Loucy (cell line): ENCODE data around the gene KRTAP27-1.

Experiments
- H2AFZ ChIP-seq: fragments of 200-600 bp; sonication (generic); 2 replicates; pipeline ENCODE4 v1.6.0; 2016; ENCODE audit warnings: antibody characterized with exemption, mild to moderate bottlenecking, low read length, moderate library complexity
- H3F3A ChIP-seq: fragments of 200-600 bp; 2 replicates; pipeline ENCODE4 v1.6.0; 2016; ENCODE audit warnings: antibody characterized with exemption, low read depth, mild to moderate bottlenecking
- H3K27me3 ChIP-seq: fragments of 200-600 bp; sonication (generic); 2 replicates; pipeline ENCODE4 v1.6.1; 2014; ENCODE audit warnings: low read length, mild to moderate bottlenecking; ENCODE audit not compliant: insufficient read depth, poor library complexity, severe bottlenecking
- H3K36me3 ChIP-seq: fragments of 200-600 bp; sonication (generic); 2 replicates; pipeline ENCODE4 v1.6.1; 2016; ENCODE audit warnings: low read length; ENCODE audit not compliant: insufficient read depth
- H3K4me1 ChIP-seq: fragments of 200-600 bp; sonication (generic); 2 replicates; pipeline ENCODE4 v1.5.1; 2014; ENCODE audit warnings: low read length, mild to moderate bottlenecking; ENCODE audit not compliant: insufficient read depth, poor library complexity, severe bottlenecking
- H3K4me2 ChIP-seq: fragments of 200-600 bp; sonication (generic); 2 replicates; pipeline ENCODE4 v1.6.0; 2014; ENCODE audit warnings: antibody characterized with exemption, low read length, low read depth, mild to moderate bottlenecking; ENCODE audit not compliant: poor library complexity, severe bottlenecking
- H3K4me3 ChIP-seq: fragments of 200-600 bp; sonication (generic); 2 replicates; pipeline ENCODE4 v1.5.1; 2014; ENCODE audit warnings: low read length, mild to moderate bottlenecking, mixed read lengths; ENCODE audit not compliant: poor library complexity, severe bottlenecking
- H3K79me2 ChIP-seq: fragments of 200-600 bp; sonication (generic); 2 replicates; pipeline ENCODE4 v1.6.1; 2014; ENCODE audit warnings: low read length; ENCODE audit not compliant: insufficient read depth
- H3K9ac ChIP-seq: fragments of 200-600 bp; sonication (generic); 2 replicates; pipeline ENCODE4 v1.6.0; 2014; ENCODE audit warnings: mild to moderate bottlenecking, low read depth, low read length, moderate library complexity; ENCODE audit not compliant: poor library complexity, severe bottlenecking
- H3K9me2 ChIP-seq: fragments of 200-600 bp; sonication (generic); replicated peaks from 2 replicates; pipeline ENCODE4 v1.6.1; 2016; ENCODE audit warnings: low read depth, low read length, mixed read lengths
- H3K9me3 ChIP-seq: fragments of 200-600 bp; sonication (generic); 2 replicates; pipeline ENCODE4 v1.6.1; 2014; ENCODE audit warnings: mild to moderate bottlenecking, antibody characterized with exemption, low read length, low read depth; ENCODE audit not compliant: insufficient read depth
- H4K20me1 ChIP-seq: fragments of 200-600 bp; sonication (generic); 2 replicates; pipeline ENCODE4 v1.6.0; 2014; ENCODE audit warnings: antibody characterized with exemption, low read length, mild to moderate bottlenecking; ENCODE audit not compliant: insufficient read depth, poor library complexity, severe bottlenecking
- EZH2phosphoT487 ChIP-seq: fragments of 200-600 bp; IDR thresholded peaks from 2 replicates; pipeline ENCODE4 v1.6.1; 2018; ENCODE audit warnings: antibody characterized with exemption, mild to moderate bottlenecking, moderate library complexity, borderline replicate concordance
- TF ChIP-seq, protein P1 (sequence below): fragments of 200-600 bp; sonication (generic); conservative IDR thresholded peaks from 2 replicates; pipeline ENCODE4 v1.5.1; 2014; ENCODE audit warnings: mild to moderate bottlenecking, antibody characterized with exemption, low read length

The KRTAP27-1 gene

GRCh38 chr21:30336596-30336995 is 898 bp downstream of the KRTAP27-1 start:
- H3K4me2 ChIP-seq: no peak overlapping the region
- H3K79me2 ChIP-seq: no peaks in the 10 kb centered on the region
- no peak overlapping the region for H3K4me3 ChIP-seq
- H3K9me3 ChIP-seq: no peaks in the 10 kb centered on the region
- no peaks in the 10 kb centered on the region for H4K20me1 ChIP-seq
- H3K36me3 ChIP-seq: no peaks in the 10 kb centered on the region
- H3F3A ChIP-seq: no peaks in the 10 kb centered on the region
- no peaks in the 10 kb centered on the region for H3K27me3 ChIP-seq
- no peak overlapping the region for H2AFZ ChIP-seq
- no peak for TF ChIP-seq EZH2phosphoT487
- TF ChIP-seq, protein P1, sequence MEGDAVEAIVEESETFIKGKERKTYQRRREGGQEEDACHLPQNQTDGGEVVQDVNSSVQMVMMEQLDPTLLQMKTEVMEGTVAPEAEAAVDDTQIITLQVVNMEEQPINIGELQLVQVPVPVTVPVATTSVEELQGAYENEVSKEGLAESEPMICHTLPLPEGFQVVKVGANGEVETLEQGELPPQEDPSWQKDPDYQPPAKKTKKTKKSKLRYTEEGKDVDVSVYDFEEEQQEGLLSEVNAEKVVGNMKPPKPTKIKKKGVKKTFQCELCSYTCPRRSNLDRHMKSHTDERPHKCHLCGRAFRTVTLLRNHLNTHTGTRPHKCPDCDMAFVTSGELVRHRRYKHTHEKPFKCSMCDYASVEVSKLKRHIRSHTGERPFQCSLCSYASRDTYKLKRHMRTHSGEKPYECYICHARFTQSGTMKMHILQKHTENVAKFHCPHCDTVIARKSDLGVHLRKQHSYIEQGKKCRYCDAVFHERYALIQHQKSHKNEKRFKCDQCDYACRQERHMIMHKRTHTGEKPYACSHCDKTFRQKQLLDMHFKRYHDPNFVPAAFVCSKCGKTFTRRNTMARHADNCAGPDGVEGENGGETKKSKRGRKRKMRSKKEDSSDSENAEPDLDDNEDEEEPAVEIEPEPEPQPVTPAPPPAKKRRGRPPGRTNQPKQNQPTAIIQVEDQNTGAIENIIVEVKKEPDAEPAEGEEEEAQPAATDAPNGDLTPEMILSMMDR: no peak
- H3K9me2 ChIP-seq: no peaks in the 10 kb centered on the region
- H3K9ac ChIP-seq: no peak overlapping the region
- H3K4me1 ChIP-seq: no peaks in the 10 kb centered on the region

DNA sequence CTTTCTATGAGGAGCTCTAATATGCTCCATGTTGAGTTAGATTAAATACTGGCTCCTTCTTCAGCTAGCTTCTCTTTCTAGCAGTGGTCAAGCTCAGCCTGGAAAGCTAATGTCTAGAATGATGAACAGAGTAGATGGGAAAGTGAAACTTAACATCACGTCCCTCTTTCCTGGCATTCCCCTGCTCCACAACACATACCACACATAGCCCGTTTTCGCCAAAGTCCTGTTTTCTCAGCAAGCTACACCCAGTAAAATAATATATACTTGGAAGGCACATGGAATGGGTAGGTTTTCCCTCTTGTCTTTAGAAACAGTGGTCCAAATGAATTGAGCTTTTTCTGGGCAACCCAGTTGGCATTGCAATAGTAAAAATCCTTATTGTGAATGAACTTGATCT is 3.8 kb downstream of the KRTAP27-1 start:
- H3F3A ChIP-seq: no peaks in the 10 kb centered on the region
- no peaks in the 10 kb centered on the region for H3K27me3 ChIP-seq
- TF ChIP-seq, protein P1: no peak
- no peak for TF ChIP-seq EZH2phosphoT487
- H3K36me3 ChIP-seq: no peaks in the 10 kb centered on the region
- H3K9ac ChIP-seq: no peak overlapping the region
- no peak overlapping the region for H3K4me3 ChIP-seq
- no peak overlapping the region for H3K4me2 ChIP-seq
- H4K20me1 ChIP-seq: no peaks in the 10 kb centered on the region
- H3K9me2 ChIP-seq: no peaks in the 10 kb centered on the region
- H3K79me2 ChIP-seq: no peaks in the 10 kb centered on the region
- H2AFZ ChIP-seq: no peak overlapping the region
- H3K9me3 ChIP-seq: no peaks in the 10 kb centered on the region
- no peaks in the 10 kb centered on the region for H3K4me1 ChIP-seq

DNA sequence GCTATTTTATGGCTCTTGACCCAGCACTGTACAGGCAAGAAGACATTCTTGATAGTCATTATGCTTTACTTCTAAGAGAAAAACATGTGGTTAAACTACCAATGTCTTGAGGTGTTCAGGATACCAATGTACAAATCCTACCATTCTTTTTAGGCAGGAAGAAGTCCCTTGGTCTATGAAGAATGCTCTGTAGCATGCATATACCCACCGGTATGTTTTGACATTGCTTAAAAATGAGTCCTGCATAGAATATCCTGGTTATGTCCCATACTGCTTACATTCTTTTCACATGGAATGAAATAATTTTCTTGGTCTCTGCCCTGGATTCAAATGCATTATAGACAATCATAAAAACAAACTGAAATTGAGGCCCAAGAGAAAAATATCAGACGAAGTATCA is 4.8 kb downstream of the KRTAP27-1 start:
- Histone ChIP-seq H3K79me2 (no peaks in the 10 kb centered on the region), H3K9ac (no peak overlapping the region), H3K9me3 (no peaks in the 10 kb centered on the region), H3K27me3 (no peaks in the 10 kb centered on the region), H2AFZ (no peak overlapping the region), H3K4me1 (no peaks in the 10 kb centered on the region), H3K36me3 (no peaks in the 10 kb centered on the region), H3K9me2 (no peaks in the 10 kb centered on the region), H3F3A (no peaks in the 10 kb centered on the region), H4K20me1 (no peaks in the 10 kb centered on the region), H3K4me2 (no peak overlapping the region), H3K4me3 (no peak overlapping the region)
- TF ChIP-seq EZH2phosphoT487: no peak
- TF ChIP-seq, protein P1: no peak
